Neural progenitor cell (in vitro differentiated cells): Measurements from ENCODE around the gene TM9SF4. TPM values are rescaled to one million over a fixed set of nuclear protein-coding genes. Genes with fewer than 3 reads are reported as not detected.

Experiments used
- DNase-seq: peaks from one replicate; pipeline ENCODE4 v3.0.0-alpha.2; 2016; ENCODE audit warnings: low spot score
- H2AFZ ChIP-seq: fragments of 200-600 bp; sonication (generic); replicated peaks from 2 replicates; pipeline ENCODE4 v1.6.1; 2016; ENCODE audit warnings: antibody characterized with exemption
- H3F3A ChIP-seq: fragments of 200-600 bp; sonication (generic); 2 replicates; pipeline ENCODE4 v1.6.1; 2016; ENCODE audit warnings: antibody characterized with exemption, low read depth
- H3K27ac ChIP-seq: fragments of 200-600 bp; sonication (generic); 2 replicates; pipeline ENCODE4 v1.5.1; 2016; ENCODE audit warnings: mild to moderate bottlenecking
- H3K27me3 ChIP-seq: fragments of 200-600 bp; sonication (generic); 2 replicates; pipeline ENCODE4 v1.6.1; 2016; ENCODE audit warnings: mild to moderate bottlenecking, moderate library complexity
- H3K36me3 ChIP-seq: fragments of 200-600 bp; sonication (generic); 2 replicates; pipeline ENCODE4 v1.5.1; 2016
- H3K4me1 ChIP-seq: fragments of 200-600 bp; sonication (generic); 2 replicates; pipeline ENCODE4 v1.6.1; 2016; ENCODE audit warnings: mixed run types
- H3K4me2 ChIP-seq: fragments of 200-600 bp; sonication (generic); 2 replicates; pipeline ENCODE4 v1.6.1; 2016
- H3K4me3 ChIP-seq: fragments of 200-600 bp; sonication (generic); 2 replicates; pipeline ENCODE4 v1.5.1; 2016
- H3K79me2 ChIP-seq: fragments of 200-600 bp; sonication (generic); 2 replicates; pipeline ENCODE4 v1.6.1; 2016; ENCODE audit warnings: low read depth
- H3K9ac ChIP-seq: fragments of 200-600 bp; sonication (generic); 2 replicates; pipeline ENCODE4 v1.6.1; 2016
- H3K9me3 ChIP-seq: fragments of 200-600 bp; sonication (generic); 2 replicates; pipeline ENCODE4 v1.5.1; 2016; ENCODE audit warnings: low read depth
- H4K20me1 ChIP-seq: fragments of 200-600 bp; sonication (generic); 2 replicates; pipeline ENCODE4 v1.6.1; 2016; ENCODE audit warnings: low read depth
- H3K27ac Mint-ChIP-seq: 3 replicates; pipeline ENCODE4 v1.8.0; 2021; ENCODE audit warnings: mixed read lengths
- H3K27me3 Mint-ChIP-seq: 2 replicates; pipeline ENCODE4 v1.8.0; 2022; ENCODE audit warnings: low read depth, mild to moderate bottlenecking, inconsistent platforms, moderate library complexity, mixed read lengths; ENCODE audit not compliant: insufficient read depth
- H3K36me3 Mint-ChIP-seq: 3 replicates; pipeline ENCODE4 v1.8.0; 2021; ENCODE audit warnings: mixed read lengths
- H3K4me1 Mint-ChIP-seq: 3 replicates; pipeline ENCODE4 v1.8.0; 2021; ENCODE audit warnings: mixed read lengths
- H3K4me3 Mint-ChIP-seq: 3 replicates; pipeline ENCODE4 v1.8.0; 2021; ENCODE audit warnings: mild to moderate bottlenecking, moderate library complexity, mixed read lengths
- H3K9me3 Mint-ChIP-seq: 3 replicates; pipeline ENCODE4 v1.8.0; 2020; ENCODE audit warnings: mixed read lengths
- EZH2 ChIP-seq: fragments of 200-600 bp; sonication (generic); IDR thresholded peaks from 2 replicates; pipeline ENCODE4 v1.6.1; 2017; ENCODE audit warnings: antibody characterized with exemption, mild to moderate bottlenecking, moderate library complexity
- EZH2phosphoT487 ChIP-seq: fragments of 200-600 bp; sonication (generic); IDR thresholded peaks from 2 replicates; pipeline ENCODE4 v1.6.1; 2017; ENCODE audit warnings: antibody characterized with exemption
- total RNA-seq: library from RNA; depleted of rRNA; stranded (reverse); fragments of >200 nt; gene quantifications from 2 replicates; pipeline ENCODE4 v1.2.3, GENCODE V29; 2015; ENCODE audit warnings: low replicate concordance
- TF ChIP-seq, protein P1 (sequence below): fragments of 200-600 bp; sonication (generic); IDR thresholded peaks from 2 replicates; pipeline ENCODE4 v1.5.1; 2017; ENCODE audit warnings: antibody characterized with exemption, mild to moderate bottlenecking

Gene TM9SF4
- total RNA-seq, 1 donor from 2014 or later, result 27.9 TPM

GRCh38 chr20:32110173-32110704 is 725 bp downstream of the TM9SF4 start:
- H3K79me2 ChIP-seq, result peaks cover 56% of the 10 kb centered on the region
- H3K27ac ChIP-seq, result peak overlapping the region; percentile 97
- H3K27me3 Mint-ChIP-seq, result no peaks in the 10 kb centered on the region
- H3F3A ChIP-seq, result no peaks in the 10 kb centered on the region
- H3K9ac ChIP-seq, result peak overlapping the region; percentile 94
- peaks cover 15% of the 10 kb centered on the region for H4K20me1 ChIP-seq
- H3K36me3 Mint-ChIP-seq, result peaks cover 4% of the 10 kb centered on the region
- DNase-seq, result no peak
- no peaks in the 10 kb centered on the region for H3K9me3 ChIP-seq
- no peaks in the 10 kb centered on the region for H3K9me3 Mint-ChIP-seq
- peak overlapping the region; percentile 97 for H3K4me3 Mint-ChIP-seq
- peak overlapping the region; percentile 75 for H3K4me3 ChIP-seq
- peaks cover 24% of the 10 kb centered on the region for H3K4me1 Mint-ChIP-seq
- no peak for TF ChIP-seq EZH2
- no peak for TF ChIP-seq EZH2phosphoT487
- TF ChIP-seq, protein P1, sequence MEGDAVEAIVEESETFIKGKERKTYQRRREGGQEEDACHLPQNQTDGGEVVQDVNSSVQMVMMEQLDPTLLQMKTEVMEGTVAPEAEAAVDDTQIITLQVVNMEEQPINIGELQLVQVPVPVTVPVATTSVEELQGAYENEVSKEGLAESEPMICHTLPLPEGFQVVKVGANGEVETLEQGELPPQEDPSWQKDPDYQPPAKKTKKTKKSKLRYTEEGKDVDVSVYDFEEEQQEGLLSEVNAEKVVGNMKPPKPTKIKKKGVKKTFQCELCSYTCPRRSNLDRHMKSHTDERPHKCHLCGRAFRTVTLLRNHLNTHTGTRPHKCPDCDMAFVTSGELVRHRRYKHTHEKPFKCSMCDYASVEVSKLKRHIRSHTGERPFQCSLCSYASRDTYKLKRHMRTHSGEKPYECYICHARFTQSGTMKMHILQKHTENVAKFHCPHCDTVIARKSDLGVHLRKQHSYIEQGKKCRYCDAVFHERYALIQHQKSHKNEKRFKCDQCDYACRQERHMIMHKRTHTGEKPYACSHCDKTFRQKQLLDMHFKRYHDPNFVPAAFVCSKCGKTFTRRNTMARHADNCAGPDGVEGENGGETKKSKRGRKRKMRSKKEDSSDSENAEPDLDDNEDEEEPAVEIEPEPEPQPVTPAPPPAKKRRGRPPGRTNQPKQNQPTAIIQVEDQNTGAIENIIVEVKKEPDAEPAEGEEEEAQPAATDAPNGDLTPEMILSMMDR, result no peak
- H3K4me1 ChIP-seq, result peaks cover 12% of the 10 kb centered on the region
- no peaks in the 10 kb centered on the region for H3K36me3 ChIP-seq
- H3K27me3 ChIP-seq, result peaks cover 12% of the 10 kb centered on the region
- peak overlapping the region; percentile 84 for H3K4me2 ChIP-seq
- peak overlapping the region; percentile 98 for H3K27ac Mint-ChIP-seq
- no peak overlapping the region for H2AFZ ChIP-seq

DNA sequence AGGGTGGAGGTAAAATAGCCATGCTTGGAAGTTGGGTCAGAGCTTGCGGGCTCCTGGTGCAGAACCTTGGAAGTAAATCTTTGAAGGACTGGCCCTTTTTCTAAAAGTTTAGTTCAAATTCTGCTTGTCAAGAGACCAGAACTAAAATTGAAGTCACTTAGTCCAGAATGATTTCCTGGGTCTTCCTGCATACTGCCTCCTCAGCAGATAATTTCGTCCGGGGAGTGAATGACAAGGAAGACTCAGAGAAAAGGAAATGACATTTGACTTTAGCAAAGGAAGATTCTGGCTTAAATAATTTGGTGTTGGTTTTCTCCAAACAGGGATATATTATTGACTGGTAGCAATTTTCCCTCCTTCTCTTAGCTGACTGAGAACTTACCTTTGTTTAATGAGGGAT is 1.2 kb downstream of the TM9SF4 start:
- Mint-ChIP-seq H3K36me3 (peaks cover 4% of the 10 kb centered on the region), H3K27me3 (no peaks in the 10 kb centered on the region), H3K27ac (peak overlapping the region; percentile 98), H3K4me3 (peak overlapping the region; percentile 97), H3K9me3 (no peaks in the 10 kb centered on the region), H3K4me1 (peaks cover 27% of the 10 kb centered on the region)
- peaks cover 15% of the 10 kb centered on the region for H3K4me1 ChIP-seq
- no peaks in the 10 kb centered on the region for H3K9me3 ChIP-seq
- no peaks in the 10 kb centered on the region for H3K36me3 ChIP-seq
- DNase-seq, result no peak
- peaks cover 20% of the 10 kb centered on the region for H4K20me1 ChIP-seq
- no peaks in the 10 kb centered on the region for H3F3A ChIP-seq
- H2AFZ ChIP-seq, result no peak overlapping the region
- peaks cover 61% of the 10 kb centered on the region for H3K79me2 ChIP-seq
- H3K27ac ChIP-seq, result no peak overlapping the region
- TF ChIP-seq EZH2phosphoT487 (no peak), EZH2 (no peak)
- TF ChIP-seq, protein P1, result no peak
- H3K4me3 ChIP-seq, result peak overlapping the region; percentile 75
- H3K27me3 ChIP-seq, result peaks cover 7% of the 10 kb centered on the region
- H3K9ac ChIP-seq, result peak overlapping the region; percentile 94
- peak overlapping the region; percentile 84 for H3K4me2 ChIP-seq

GRCh38 chr20:32111156-32111686 is 1.7 kb downstream of the TM9SF4 start:
- H3K4me2 ChIP-seq, result peak overlapping the region; percentile 84
- H3K79me2 ChIP-seq, result peaks cover 66% of the 10 kb centered on the region
- H3K27ac Mint-ChIP-seq, result no peak overlapping the region
- H3K36me3 ChIP-seq, result no peaks in the 10 kb centered on the region
- H2AFZ ChIP-seq, result no peak overlapping the region
- peaks cover 18% of the 10 kb centered on the region for H3K4me1 ChIP-seq
- no peak for TF ChIP-seq EZH2phosphoT487
- TF ChIP-seq, protein P1, result no peak
- TF ChIP-seq EZH2, result no peak
- H3F3A ChIP-seq, result no peaks in the 10 kb centered on the region
- H3K27me3 Mint-ChIP-seq, result no peaks in the 10 kb centered on the region
- peaks cover 6% of the 10 kb centered on the region for H3K27me3 ChIP-seq
- H3K4me1 Mint-ChIP-seq, result peaks cover 29% of the 10 kb centered on the region
- H3K9me3 ChIP-seq, result no peaks in the 10 kb centered on the region
- peaks cover 25% of the 10 kb centered on the region for H4K20me1 ChIP-seq
- H3K9ac ChIP-seq, result no peak overlapping the region
- no peak for DNase-seq
- peak overlapping the region; percentile 97 for H3K4me3 Mint-ChIP-seq
- no peak overlapping the region for H3K4me3 ChIP-seq
- H3K36me3 Mint-ChIP-seq, result peaks cover 4% of the 10 kb centered on the region
- H3K9me3 Mint-ChIP-seq, result no peaks in the 10 kb centered on the region
- H3K27ac ChIP-seq, result no peak overlapping the region
